Measurements from ENCODE around the gene CD38. TPM values are rescaled to one million over a fixed set of nuclear protein-coding genes. Genes with fewer than 3 reads are reported as not detected.

The CD38 gene
- total RNA-seq, 4 donors from 2014 or later: 3.0 to 12.1 (median 6.7) TPM

DNA sequence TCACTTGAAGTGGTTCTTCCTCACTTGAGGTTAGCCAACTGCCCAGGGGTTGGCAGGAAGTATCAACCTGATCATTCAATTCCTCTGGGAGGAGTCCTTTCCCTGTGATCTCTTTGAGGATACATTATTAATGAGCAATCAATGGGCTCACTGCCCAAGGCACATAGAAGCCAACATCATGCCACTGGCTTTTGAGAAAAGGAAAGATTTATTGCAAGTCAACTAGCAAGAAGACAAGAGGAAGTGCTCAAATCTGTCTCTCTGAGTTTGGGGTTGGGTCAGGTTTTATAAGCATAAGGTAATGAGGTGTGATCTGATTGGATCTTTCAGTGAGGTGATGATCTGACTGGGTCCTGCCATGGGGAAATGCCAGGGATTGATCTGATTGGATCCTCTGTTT lies 120.8 kb downstream of the CD38 start:
- TF ChIP-seq POLR2A (IDR thresholded peaks at IDR 0.05) (no peak), EP300 (IDR thresholded peaks at IDR 0.05) (no peak)
- TF ChIP-seq, protein P1, sequence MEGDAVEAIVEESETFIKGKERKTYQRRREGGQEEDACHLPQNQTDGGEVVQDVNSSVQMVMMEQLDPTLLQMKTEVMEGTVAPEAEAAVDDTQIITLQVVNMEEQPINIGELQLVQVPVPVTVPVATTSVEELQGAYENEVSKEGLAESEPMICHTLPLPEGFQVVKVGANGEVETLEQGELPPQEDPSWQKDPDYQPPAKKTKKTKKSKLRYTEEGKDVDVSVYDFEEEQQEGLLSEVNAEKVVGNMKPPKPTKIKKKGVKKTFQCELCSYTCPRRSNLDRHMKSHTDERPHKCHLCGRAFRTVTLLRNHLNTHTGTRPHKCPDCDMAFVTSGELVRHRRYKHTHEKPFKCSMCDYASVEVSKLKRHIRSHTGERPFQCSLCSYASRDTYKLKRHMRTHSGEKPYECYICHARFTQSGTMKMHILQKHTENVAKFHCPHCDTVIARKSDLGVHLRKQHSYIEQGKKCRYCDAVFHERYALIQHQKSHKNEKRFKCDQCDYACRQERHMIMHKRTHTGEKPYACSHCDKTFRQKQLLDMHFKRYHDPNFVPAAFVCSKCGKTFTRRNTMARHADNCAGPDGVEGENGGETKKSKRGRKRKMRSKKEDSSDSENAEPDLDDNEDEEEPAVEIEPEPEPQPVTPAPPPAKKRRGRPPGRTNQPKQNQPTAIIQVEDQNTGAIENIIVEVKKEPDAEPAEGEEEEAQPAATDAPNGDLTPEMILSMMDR (IDR thresholded peaks at IDR 0.05): no peak
- Histone ChIP-seq H3K27me3 (no peaks in the 10 kb centered on the region), H3K4me3 (no peak overlapping the region), H3K4me1 (no peaks in the 10 kb centered on the region), H3K27ac (no peak overlapping the region), H3K36me3 (no peaks in the 10 kb centered on the region), H3K9me3 (no peaks in the 10 kb centered on the region)
- no peak for DNase-seq (ENCODE audit: low spot score in 2 of 2)

DNA sequence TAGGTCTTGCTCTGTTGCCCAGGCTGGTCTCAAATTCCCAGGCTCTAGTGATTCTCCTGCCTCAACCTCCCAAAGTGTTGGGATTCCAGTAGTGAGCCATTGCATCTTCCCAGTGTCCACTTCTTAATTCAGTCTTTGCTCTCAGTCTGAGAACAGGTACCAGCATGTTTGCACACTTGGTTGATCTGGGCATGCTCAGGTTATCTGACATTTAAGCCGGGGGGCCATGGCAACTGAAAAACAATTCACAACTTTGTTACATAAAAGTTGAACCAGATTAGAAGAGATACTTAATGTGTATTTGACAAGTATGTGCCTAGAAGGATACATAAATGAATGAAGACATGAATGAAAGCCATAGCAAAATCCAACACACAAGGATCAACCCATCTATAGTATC lies 121.4 kb downstream of the CD38 start:
- no peaks in the 10 kb centered on the region for H3K9me3 ChIP-seq
- no peaks in the 10 kb centered on the region for H3K36me3 ChIP-seq
- no peak overlapping the region for H3K4me3 ChIP-seq
- no peaks in the 10 kb centered on the region for H3K27me3 ChIP-seq
- DNase-seq (ENCODE audit: low spot score in 2 of 2): no peak
- TF ChIP-seq, protein P1 (IDR thresholded peaks at IDR 0.05): no peak
- TF ChIP-seq EP300 (IDR thresholded peaks at IDR 0.05) (no peak), POLR2A (IDR thresholded peaks at IDR 0.05) (no peak)
- H3K4me1 ChIP-seq: no peaks in the 10 kb centered on the region
- H3K27ac ChIP-seq: no peak overlapping the region
- WGBS, 2 donors: 79 to 96% methylated on average over 1 of the region's 1 CpG

DNA sequence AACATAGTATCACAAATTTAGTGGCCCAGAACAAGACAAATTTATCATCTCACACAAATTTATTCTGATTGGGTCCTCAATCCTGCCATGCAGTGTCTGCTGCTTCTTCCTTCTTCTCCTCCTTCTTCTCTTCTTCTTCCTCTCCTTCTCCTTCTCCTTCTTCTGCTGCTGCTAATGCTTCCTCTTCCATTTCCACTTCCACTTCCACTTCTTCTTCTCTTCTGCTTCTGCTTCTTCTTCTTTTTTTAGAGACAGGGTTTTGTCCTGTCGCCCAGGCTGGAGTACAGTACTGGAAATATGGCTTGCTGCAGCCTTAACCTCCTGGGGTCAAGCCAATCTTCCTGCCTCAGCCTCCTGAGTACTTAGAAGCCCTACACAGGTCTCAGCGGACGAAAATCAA lies 122.9 kb downstream of the CD38 start:
- H3K9me3 ChIP-seq: no peaks in the 10 kb centered on the region
- H3K4me1 ChIP-seq: no peaks in the 10 kb centered on the region
- no peaks in the 10 kb centered on the region for H3K36me3 ChIP-seq
- DNase-seq (ENCODE audit: low spot score in 2 of 2): no peak
- 76 to 80% methylated on average over 3 of the region's 3 CpGs for whole genome bisulfite sequencing, 2 donors
- no peaks in the 10 kb centered on the region for H3K27me3 ChIP-seq
- TF ChIP-seq POLR2A (IDR thresholded peaks at IDR 0.05) (no peak), EP300 (IDR thresholded peaks at IDR 0.05) (no peak)
- TF ChIP-seq, protein P1 (IDR thresholded peaks at IDR 0.05): no peak
- no peak overlapping the region for H3K4me3 ChIP-seq
- H3K27ac ChIP-seq: no peak overlapping the region

DNA sequence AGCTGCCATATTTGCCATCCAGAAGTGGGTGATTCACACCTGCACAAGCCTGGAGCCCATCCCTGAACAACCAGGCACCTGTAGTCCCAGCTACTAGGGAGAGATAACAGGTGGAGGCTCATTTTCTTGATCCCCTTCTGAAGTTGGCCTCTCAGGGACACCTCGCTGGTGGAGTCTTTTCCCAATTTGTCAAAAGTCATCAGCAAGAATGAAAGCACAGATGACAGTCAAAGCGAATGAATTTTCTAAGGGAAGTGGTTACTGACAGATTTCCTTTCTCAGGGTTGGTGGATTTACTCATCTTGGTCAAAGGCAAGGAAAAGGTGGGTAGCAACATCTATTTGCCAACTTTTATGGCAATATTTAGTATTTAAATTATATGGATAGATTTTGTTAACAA lies 123.9 kb downstream of the CD38 start:
- no peaks in the 10 kb centered on the region for H3K4me1 ChIP-seq
- no peak for DNase-seq (ENCODE audit: low spot score in 2 of 2)
- H3K27ac ChIP-seq: no peak overlapping the region
- no peak overlapping the region for H3K4me3 ChIP-seq
- TF ChIP-seq POLR2A (IDR thresholded peaks at IDR 0.05): no peak
- TF ChIP-seq EP300 (IDR thresholded peaks at IDR 0.05): no peak
- TF ChIP-seq, protein P1 (IDR thresholded peaks at IDR 0.05): no peak
- no peaks in the 10 kb centered on the region for H3K36me3 ChIP-seq
- 76 to 85% methylated on average over 2 of the region's 2 CpGs for WGBS, 2 donors
- no peaks in the 10 kb centered on the region for H3K27me3 ChIP-seq
- no peaks in the 10 kb centered on the region for H3K9me3 ChIP-seq

DNA sequence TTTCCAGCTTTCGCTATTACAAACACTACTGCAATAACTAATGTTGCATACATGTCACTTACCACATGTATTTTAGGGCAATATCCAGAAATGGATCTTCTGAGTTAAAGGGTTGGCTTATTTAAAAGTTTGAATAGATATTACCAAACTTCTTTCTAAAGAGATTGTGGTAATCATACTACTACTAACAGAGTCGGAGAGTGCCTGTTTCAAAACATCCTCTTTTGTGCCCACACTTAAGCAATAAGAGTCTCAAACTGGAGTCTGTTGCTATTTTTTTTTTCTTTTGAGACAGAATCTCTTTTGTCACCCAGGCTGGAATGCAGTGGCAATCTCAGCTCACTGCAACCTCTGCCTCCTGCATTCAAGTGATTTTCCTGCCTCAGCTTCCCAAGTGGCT lies 124.6 kb downstream of the CD38 start:
- 76 to 81% methylated on average over 2 of the region's 2 CpGs for WGBS, 2 donors
- H3K27me3 ChIP-seq: no peaks in the 10 kb centered on the region
- no peak for DNase-seq (ENCODE audit: low spot score in 2 of 2)
- H3K27ac ChIP-seq: no peak overlapping the region
- no peaks in the 10 kb centered on the region for H3K4me1 ChIP-seq
- H3K36me3 ChIP-seq: no peaks in the 10 kb centered on the region
- H3K9me3 ChIP-seq: no peaks in the 10 kb centered on the region
- no peak overlapping the region for H3K4me3 ChIP-seq
- TF ChIP-seq EP300 (IDR thresholded peaks at IDR 0.05) (no peak), POLR2A (IDR thresholded peaks at IDR 0.05) (no peak)
- TF ChIP-seq, protein P1 (IDR thresholded peaks at IDR 0.05): no peak

Other genes with a start within 250 kb of the CD38 start
- 100 to 1,000 TPM; 100 to 150 (median 134) TPM for gene FBXL5, start 123.0 kb upstream of the CD38 start, total RNA-seq
- 10 to 100 TPM; 29.4 to 68.8 (median 56.0) TPM for gene FAM200B, start 96.5 kb upstream of the CD38 start, total RNA-seq
- 10 to 100 TPM in 3 of 4 donors, 1 to 10 TPM in 1; 7.3 to 21.0 (median 11.9) TPM for gene BST1, start 75.3 kb upstream of the CD38 start, total RNA-seq
- 1 to 10 TPM in 1 of 4 donors, not detected in 3; 2.5 TPM for gene FGFBP1, start 160.4 kb downstream of the CD38 start, total RNA-seq
- gene FGFBP2, start 184.8 kb downstream of the CD38 start, total RNA-seq: 100 to 1,000 TPM in 3 of 4 donors, 10 to 100 TPM in 1; 33.0 to 337 (median 145) TPM

Measured in tibial nerve (tissue), 4 donors.